ENCODE measurements around the gene RIPPLY3. TPM values are rescaled to one million over a fixed set of nuclear protein-coding genes. Genes with fewer than 3 reads are reported as not detected.
"Not testable (repeated sequence)": the region's sequence is repeated elsewhere in the genome, so short reads cannot be mapped to it uniquely, and the experiment has no call there.

Gene RIPPLY3
- total RNA-seq, 1 experiment from 2014 or later, result not detected

- H3K4me3 ChIP-seq, result no peak overlapping the region
- no peak for DNase-seq
- H3K4me1 ChIP-seq, result peaks cover 5% of the 10 kb centered on the region; the same call in 1 of the 2 replicates
- no peaks in the 10 kb centered on the region for H3K36me3 ChIP-seq
- H3K9me3 ChIP-seq (replicated peaks), result no peaks in the 10 kb centered on the region
- H3K27me3 ChIP-seq, result no peaks in the 10 kb centered on the region
- no peak overlapping the region for H3K27ac ChIP-seq
Measured at GRCh38 chr21:36973986-36974850, 32.3 kb upstream of the RIPPLY3 start.

- no peak overlapping the region for H3K4me3 ChIP-seq
- H3K27me3 ChIP-seq, result no peaks in the 10 kb centered on the region
- peaks cover 5% of the 10 kb centered on the region; the same call in 1 of the 2 replicates for H3K4me1 ChIP-seq
- no peaks in the 10 kb centered on the region for H3K9me3 ChIP-seq (replicated peaks)
- no peak for DNase-seq
- no peaks in the 10 kb centered on the region for H3K36me3 ChIP-seq
- no peak overlapping the region for H3K27ac ChIP-seq
Measured at GRCh38 chr21:36974851-36975192, 31.7 kb upstream of the RIPPLY3 start.

- Histone ChIP-seq H3K27ac (no peak overlapping the region), H3K4me3 (no peak overlapping the region), H3K4me1 (peaks cover 5% of the 10 kb centered on the region; the same call in 1 of the 2 replicates), H3K9me3 (replicated peaks) (no peaks in the 10 kb centered on the region), H3K27me3 (no peaks in the 10 kb centered on the region), H3K36me3 (no peaks in the 10 kb centered on the region)
- no peak for DNase-seq
Measured at GRCh38 chr21:36976228-36976861, 30.2 kb upstream of the RIPPLY3 start.

- no peaks in the 10 kb centered on the region for H3K36me3 ChIP-seq
- H3K4me3 ChIP-seq, result no peak overlapping the region
- DNase-seq, result peak; percentile 48 to 77
- no peak overlapping the region for H3K27ac ChIP-seq
- no peaks in the 10 kb centered on the region for H3K27me3 ChIP-seq
- H3K9me3 ChIP-seq (replicated peaks), result no peaks in the 10 kb centered on the region
- peaks cover 5% of the 10 kb centered on the region; the same call in 1 of the 2 replicates for H3K4me1 ChIP-seq
Measured at GRCh38 chr21:36976882-36977651, 29.4 kb upstream of the RIPPLY3 start.

DNA sequence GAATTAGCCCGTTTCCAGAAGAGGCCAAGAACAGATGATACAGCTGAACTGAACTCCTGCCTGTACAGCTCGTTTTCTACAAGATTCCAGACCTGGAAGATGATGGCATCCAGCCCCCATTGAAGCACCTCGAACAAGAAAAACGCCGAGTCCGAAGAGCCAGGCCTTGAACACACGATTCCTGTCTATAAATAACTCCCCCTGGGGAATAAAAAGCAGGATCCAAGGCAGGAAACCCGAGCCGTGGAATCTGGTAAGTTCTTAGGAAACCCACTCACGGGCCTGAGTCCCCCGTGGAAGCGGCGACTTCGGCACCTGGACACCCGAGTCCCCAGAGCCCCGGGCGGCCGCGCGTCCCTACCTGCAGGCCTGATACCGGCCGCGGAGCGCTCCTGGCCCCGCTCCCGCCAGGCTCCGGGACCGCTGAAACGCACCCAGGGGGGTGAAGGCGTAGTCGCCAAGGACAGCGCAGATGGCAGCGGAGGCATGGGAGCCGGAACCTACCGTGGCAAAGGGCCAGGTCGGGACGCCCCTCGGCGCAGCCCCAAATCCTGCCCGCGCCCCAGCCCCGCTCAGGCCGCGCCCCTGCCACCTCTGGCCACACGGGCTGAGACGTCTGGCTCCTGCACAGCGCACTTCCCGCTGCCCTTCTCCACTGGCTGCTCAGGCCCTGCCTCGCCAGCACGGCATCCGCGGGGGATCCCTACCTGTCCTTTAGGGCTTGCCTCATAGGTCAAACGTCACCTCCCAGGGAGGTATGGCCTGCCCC lies 26.0 kb upstream of the RIPPLY3 start:
- Histone ChIP-seq H3K4me1 (peaks cover 5% of the 10 kb centered on the region; the same call in 1 of the 2 replicates), H3K27me3 (no peaks in the 10 kb centered on the region), H3K36me3 (no peaks in the 10 kb centered on the region), H3K4me3 (no peak overlapping the region), H3K27ac (no peak overlapping the region), H3K9me3 (replicated peaks) (no peaks in the 10 kb centered on the region)
- no peak for DNase-seq

DNA sequence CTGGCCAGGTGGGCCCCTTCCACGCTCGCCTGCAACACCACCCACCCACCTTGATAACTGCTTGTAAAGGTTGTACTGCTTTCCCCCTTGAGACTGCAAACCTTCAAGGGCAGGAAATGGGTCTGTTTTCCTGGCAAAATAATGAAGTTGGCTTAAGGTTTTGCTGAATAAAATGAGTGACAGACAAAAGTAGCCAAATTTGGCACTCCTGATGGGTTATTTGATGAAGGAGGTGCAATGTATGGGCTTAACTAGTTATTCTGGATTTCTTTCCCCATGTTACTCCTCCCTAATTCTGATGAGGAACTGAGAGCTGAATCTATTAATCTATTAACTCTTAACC lies 25.5 kb upstream of the RIPPLY3 start:
- Histone ChIP-seq H3K4me3 (no peak overlapping the region), H3K36me3 (no peaks in the 10 kb centered on the region), H3K9me3 (replicated peaks) (no peaks in the 10 kb centered on the region), H3K4me1 (peaks cover 5% of the 10 kb centered on the region; the same call in 1 of the 2 replicates), H3K27ac (no peak overlapping the region), H3K27me3 (no peaks in the 10 kb centered on the region)
- no peak for DNase-seq

DNA sequence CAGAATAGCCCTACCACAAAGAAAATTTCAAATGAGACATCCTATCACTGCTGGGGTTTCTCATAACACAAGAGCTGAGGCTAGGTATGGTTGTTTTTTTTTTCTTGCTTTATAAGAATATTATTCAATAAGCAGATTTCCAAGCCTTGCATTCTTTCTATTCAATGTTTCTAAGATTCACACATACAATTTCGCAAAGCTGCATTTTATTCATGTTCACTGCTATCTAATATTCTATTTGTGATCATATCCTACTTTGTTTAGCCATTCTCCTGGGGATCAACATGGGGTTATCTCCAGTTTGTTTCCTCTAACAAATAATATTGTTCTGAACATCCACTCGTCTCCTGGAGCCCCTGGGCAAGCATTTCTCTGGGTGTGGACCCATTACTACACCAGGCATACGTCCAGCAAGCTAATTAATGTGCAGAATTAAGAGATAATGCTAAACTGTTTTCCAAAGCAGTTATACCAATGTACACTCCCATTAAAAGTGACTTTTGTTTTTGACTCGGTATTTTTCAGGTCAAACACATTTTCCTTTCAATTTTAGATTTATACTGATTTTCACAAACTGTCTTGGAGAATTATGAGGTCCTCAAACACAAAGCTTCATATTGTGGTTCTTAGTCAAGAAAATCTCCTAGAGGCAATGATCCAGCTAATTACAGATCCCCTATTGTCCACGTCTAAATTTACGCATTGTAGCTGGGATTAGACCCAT lies 24.4 kb upstream of the RIPPLY3 start:
- no peak overlapping the region for H3K27ac ChIP-seq
- no peaks in the 10 kb centered on the region for H3K27me3 ChIP-seq
- no peaks in the 10 kb centered on the region for H3K36me3 ChIP-seq
- peaks cover 5% of the 10 kb centered on the region; the same call in 1 of the 2 replicates for H3K4me1 ChIP-seq
- H3K4me3 ChIP-seq, result no peak overlapping the region
- no peaks in the 10 kb centered on the region for H3K9me3 ChIP-seq (replicated peaks)
- no peak for DNase-seq

GRCh38 chr21:36985751-36986594 lies 20.5 kb upstream of the RIPPLY3 start:
- no peaks in the 10 kb centered on the region for H3K9me3 ChIP-seq (replicated peaks)
- DNase-seq, result no peak
- peaks cover 6% of the 10 kb centered on the region; the same call in 1 of the 2 replicates for H3K4me1 ChIP-seq
- H3K27me3 ChIP-seq, result no peaks in the 10 kb centered on the region; the same call in 1 of the 2 replicates
- H3K36me3 ChIP-seq, result no peaks in the 10 kb centered on the region
- no peak overlapping the region for H3K27ac ChIP-seq
- no peak overlapping the region for H3K4me3 ChIP-seq

DNA sequence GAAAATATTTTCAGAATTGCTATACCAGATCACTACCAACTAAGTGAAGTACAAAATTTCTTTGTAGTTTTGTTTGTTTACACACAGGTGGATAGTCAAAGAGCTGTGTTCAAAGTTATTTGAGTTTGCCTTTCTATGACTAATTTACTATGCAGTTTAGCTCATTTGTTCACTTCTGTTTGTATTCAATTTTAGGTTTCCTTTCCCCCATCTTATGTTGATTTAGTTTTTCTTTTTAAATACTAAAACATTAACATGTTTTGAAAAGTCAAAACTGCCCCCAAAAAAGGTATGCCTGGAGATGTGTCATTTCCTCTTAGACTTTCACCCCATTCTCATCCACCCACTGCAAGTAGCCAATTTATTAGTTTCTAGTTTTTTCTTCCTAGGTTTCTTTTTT lies 18.7 kb upstream of the RIPPLY3 start:
- H3K27me3 ChIP-seq, result no peaks in the 10 kb centered on the region; the same call in 1 of the 2 replicates
- H3K4me1 ChIP-seq, result peaks cover 7% of the 10 kb centered on the region; the same call in 1 of the 2 replicates
- no peaks in the 10 kb centered on the region for H3K9me3 ChIP-seq (replicated peaks)
- no peak for DNase-seq
- H3K4me3 ChIP-seq, result no peak overlapping the region
- no peak overlapping the region for H3K27ac ChIP-seq
- H3K36me3 ChIP-seq, result no peaks in the 10 kb centered on the region

- H3K9me3 ChIP-seq (replicated peaks), result no peaks in the 10 kb centered on the region
- H3K4me1 ChIP-seq, result peaks cover 7% of the 10 kb centered on the region; the same call in 1 of the 2 replicates
- no peak for DNase-seq
- H3K4me3 ChIP-seq, result no peak overlapping the region
- H3K27ac ChIP-seq, result no peak overlapping the region
- no peaks in the 10 kb centered on the region; the same call in 1 of the 2 replicates for H3K27me3 ChIP-seq
- no peaks in the 10 kb centered on the region for H3K36me3 ChIP-seq
Measured at GRCh38 chr21:36988536-36988935, 18.0 kb upstream of the RIPPLY3 start.

- H3K27me3 ChIP-seq; H3K4me1 ChIP-seq; H3K36me3 ChIP-seq; H3K9me3 ChIP-seq (replicated peaks); DNase-seq: not testable (repeated sequence)
- H3K27ac ChIP-seq, result peak overlapping the region; percentile 94
- H3K4me3 ChIP-seq, result peak overlapping the region; percentile 79
Measured at GRCh38 chr21:36989199-36989698, 17.3 kb upstream of the RIPPLY3 start.

GRCh38 chr21:36989699-36990507 lies 16.6 kb upstream of the RIPPLY3 start:
- DNase-seq, result peak; percentile 95 to 96

More at GRCh38 chr21:36989699-36990507, 16.6 kb upstream of the RIPPLY3 start:
- Histone ChIP-seq H3K4me1 (peaks cover 7% of the 10 kb centered on the region; the same call in 1 of the 2 replicates), H3K27ac (peak overlapping the region; percentile 94), H3K36me3 (no peaks in the 10 kb centered on the region), H3K9me3 (replicated peaks) (no peaks in the 10 kb centered on the region), H3K4me3 (peak overlapping the region; percentile 79), H3K27me3 (no peaks in the 10 kb centered on the region; the same call in 1 of the 2 replicates)
